HG03280 (cell line): ENCODE measurements around the gene UHMK1.
A peak's percentile ranks its signal among the peaks of the same experiment; 100 is the strongest.
"Not testable (repeated sequence)": the region's sequence is repeated elsewhere in the genome, so short reads cannot be mapped to it uniquely, and the experiment has no call there.

ENCODE experiments used
- ATAC-seq: cut with Tn5 transposase; IDR thresholded peaks from one replicate; pipeline ENCODE4 v1.9.1; 2021; ENCODE audit warnings: mild to moderate bottlenecking, moderate library complexity; ENCODE audit not compliant: unreplicated experiment

UHMK1 gene, protein sequence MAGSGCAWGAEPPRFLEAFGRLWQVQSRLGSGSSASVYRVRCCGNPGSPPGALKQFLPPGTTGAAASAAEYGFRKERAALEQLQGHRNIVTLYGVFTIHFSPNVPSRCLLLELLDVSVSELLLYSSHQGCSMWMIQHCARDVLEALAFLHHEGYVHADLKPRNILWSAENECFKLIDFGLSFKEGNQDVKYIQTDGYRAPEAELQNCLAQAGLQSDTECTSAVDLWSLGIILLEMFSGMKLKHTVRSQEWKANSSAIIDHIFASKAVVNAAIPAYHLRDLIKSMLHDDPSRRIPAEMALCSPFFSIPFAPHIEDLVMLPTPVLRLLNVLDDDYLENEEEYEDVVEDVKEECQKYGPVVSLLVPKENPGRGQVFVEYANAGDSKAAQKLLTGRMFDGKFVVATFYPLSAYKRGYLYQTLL

GRCh38 chr1:162497723-162498495 lies at the start of gene UHMK1:
TSS of gene UHMK1 (plus strand) at chr1:162497818. CDS start at chr1:162498001, 183 bp downstream.
- ATAC-seq, result peak; percentile 97

GRCh38 chr1:162454361-162454760 lies 43.3 kb upstream of the UHMK1 start:
- ATAC-seq, result not testable (repeated sequence)

DNA sequence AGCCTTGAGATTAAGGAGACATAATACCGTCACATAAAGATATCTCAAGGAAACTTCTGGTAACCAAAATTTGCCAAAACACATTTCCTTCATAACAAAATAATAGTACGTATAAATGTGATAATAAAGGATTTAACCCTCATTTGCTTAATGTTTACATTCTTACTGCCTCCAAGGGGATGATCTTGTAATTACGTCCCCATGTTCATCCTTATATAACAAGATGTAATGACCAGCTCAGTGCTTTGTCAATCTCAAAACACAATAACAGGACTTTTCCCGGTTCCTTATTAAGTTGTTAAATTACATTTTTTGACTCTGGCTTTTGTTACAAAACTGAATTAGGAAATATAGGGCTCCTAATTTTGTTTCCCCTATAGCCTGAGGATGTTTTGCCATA lies 41.3 kb upstream of the UHMK1 start:
- no peak for ATAC-seq

- ATAC-seq, result no peak
These were observed 39.4 kb upstream of the UHMK1 start for GRCh38 chr1:162458236-162458635.

DNA sequence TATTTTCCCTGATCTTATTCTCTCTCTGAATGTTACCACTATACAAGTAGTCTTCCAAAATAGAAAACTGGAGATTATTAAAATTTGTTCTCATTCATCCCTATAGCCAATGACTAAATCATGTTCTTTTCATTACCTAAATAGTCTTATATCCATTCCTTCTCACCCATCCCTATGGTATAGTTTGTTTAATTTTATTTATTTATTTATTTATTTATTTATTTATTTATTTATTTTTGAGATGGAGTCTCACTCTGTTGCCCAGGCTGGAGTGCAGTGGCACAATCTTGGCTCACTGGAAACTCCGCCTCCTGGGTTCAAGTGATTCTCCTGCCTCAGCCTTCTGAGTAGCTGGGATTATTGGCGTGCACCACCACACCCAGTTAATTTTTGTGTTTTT lies 35.2 kb upstream of the UHMK1 start:
- ATAC-seq, result not testable (repeated sequence)

GRCh38 chr1:162463021-162463420 lies 34.6 kb upstream of the UHMK1 start:
- ATAC-seq, result no peak

DNA sequence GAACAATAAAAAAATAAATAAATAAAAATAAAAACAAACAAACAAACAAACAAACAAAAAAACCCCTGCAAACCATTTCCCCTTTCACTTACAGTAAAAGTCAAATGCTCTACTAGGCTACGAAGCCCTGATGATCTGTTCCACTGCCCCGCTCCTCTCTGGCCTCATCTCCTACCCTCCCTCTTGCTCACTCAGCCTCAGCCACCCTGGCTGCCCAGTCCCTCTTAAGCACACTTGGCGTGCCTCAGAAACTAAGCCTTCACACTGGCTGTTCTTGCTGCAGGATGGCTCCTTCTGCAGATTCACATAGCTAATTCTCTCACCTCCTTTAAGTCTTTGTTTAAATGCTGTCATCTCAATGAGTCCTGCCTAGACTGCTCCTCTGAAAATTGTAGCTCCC lies 30.8 kb upstream of the UHMK1 start:
- no peak for ATAC-seq

DNA sequence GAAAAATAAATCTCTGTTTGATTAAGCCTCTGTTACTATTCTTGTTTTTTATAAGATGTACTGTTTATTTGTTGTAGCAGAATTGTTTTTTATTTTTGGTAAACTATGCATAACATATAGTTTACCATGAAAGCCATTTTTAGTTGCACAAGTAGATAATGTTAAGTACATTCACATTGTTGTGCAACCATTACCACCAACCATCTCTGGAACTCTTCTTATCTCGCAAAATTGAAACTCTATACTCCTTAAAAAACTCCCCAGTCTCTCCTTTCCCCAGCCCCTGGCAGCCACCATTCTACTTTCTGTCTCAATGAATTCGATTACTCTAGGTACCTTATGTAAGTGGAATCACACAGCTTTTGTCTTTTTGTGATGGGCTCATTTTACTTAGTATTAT lies 27.4 kb upstream of the UHMK1 start:
- ATAC-seq, result no peak

- no peak for ATAC-seq
These were observed 26.2 kb upstream of the UHMK1 start for GRCh38 chr1:162471290-162471853.

- no peak for ATAC-seq
These were observed 22.5 kb upstream of the UHMK1 start for GRCh38 chr1:162475089-162475488.

- no peak for ATAC-seq
These were observed 22.0 kb upstream of the UHMK1 start for GRCh38 chr1:162475539-162476185.

DNA sequence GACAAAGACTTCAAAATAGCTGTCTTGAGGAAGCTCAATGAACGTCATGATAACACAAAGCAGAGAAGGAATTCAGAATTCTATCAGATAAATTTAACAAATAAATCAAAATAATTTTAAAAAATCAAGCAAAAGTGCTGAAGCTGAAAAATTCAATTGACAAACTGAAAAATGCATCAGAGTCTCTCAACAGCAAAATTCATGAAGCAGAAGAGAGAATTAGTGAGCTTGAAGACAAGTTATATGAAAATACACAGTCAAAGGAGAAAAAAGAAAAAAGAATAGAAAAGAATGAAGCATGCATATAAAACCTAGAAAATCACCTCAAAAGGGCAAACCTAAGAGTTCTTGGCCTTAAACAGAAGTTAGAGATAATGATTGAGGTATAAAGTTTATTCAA lies 21.0 kb upstream of the UHMK1 start:
- ATAC-seq, result no peak

- no peak for ATAC-seq
These were observed 12.4 kb upstream of the UHMK1 start for GRCh38 chr1:162485236-162485635.

- ATAC-seq, result no peak
These were observed 10.4 kb upstream of the UHMK1 start for GRCh38 chr1:162487241-162487640.

- no peak for ATAC-seq
These were observed 9.4 kb upstream of the UHMK1 start for GRCh38 chr1:162488219-162488618.

GRCh38 chr1:162495531-162496233 lies 1.9 kb upstream of the UHMK1 start:
- ATAC-seq, result not testable (repeated sequence)

DNA sequence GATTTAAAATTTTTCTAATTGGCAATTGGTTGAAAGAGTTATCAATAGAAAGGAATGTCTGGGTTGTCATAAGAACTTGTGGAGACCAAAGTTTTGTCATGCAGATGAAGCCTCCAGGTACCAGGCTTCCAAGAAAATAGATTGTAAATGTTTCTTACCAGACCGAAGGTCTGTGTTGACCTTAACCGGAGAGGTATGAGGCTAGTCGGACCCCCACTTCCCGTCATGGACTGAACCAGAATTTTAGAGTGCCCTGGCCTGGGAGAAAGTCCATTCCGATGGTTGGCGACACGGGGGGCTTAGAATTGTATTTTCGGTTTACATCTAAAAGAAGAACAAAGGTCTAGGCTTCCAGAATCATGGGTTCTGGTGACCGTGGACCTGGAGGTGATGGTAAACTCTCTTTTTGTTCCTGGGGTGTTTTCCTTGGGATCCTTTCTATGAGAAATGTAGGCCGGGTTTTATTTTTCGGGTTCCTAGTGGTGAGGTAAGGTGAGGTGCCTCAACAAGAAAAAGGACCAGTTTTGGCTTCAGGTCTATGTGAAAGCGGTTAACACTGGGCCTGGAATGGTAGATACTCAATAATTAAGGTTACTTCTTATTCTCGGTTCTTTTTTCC lies 405 bp upstream of the UHMK1 start:
- ATAC-seq, result no peak

GRCh38 chr1:162498496-162498810 lies 835 bp downstream of the UHMK1 start:
- peak; percentile 23 for ATAC-seq

DNA sequence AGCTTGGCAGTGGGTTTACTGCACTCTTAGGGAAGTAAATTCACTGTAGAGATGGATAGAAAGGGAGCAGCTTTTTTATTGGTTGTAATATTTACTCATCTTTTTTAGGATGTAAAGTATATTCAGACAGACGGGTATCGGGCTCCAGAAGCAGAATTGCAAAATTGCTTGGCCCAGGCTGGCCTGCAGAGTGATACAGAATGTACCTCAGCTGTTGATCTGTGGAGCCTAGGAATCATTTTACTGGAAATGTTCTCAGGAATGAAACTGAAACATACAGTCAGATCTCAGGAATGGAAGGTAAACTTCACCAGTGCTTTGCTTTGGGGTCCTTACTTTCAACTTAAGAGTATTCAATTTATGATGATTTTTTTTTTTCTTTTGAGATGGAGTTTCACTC lies 3.2 kb downstream of the UHMK1 start:
- no peak for ATAC-seq

DNA sequence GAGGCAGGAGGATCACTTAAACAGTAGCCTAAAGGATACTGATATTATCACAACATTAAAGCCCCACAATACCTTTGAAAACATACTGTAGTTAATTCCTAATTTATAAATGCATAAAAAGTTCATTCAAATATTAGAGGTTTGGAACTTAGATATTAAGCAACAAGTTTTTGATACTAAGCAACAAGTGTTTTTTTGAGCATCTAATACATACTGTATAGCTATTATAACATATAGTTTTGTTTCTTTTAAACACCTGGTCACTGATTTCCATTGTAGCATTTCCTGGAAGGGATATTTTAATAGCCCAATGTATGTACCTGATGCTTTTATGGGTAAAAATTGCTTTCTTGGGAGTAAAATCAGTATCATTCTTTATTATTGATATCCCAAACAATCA lies 4.5 kb downstream of the UHMK1 start:
- ATAC-seq, result no peak
